K562 (cell line): Measurements from ENCODE around the gene GRK3. TPM values are rescaled to one million over a fixed set of nuclear protein-coding genes. Genes with fewer than 3 reads are reported as not detected.

Experiments used
- ATAC-seq: fragments of 200-7000 bp; cut with Tn5 transposase; 3 replicates; pipeline ENCODE4 v1.9.1; 2020; ENCODE audit warnings: moderate library complexity
- BruUV-seq: library from RNA; stranded (reverse); fragments of 400-500 nt; replicated peaks from 2 replicates; lab custom pipeline; 2021; lab: Mats Ljungman, UMichigan
- CTCF ChIA-PET: fragments of 300-600 bp; formaldehyde crosslinking; extraction: SDS; loops from one replicate; lab custom pipeline; 2021; ENCODE audit warnings: low intra/inter-chr PET ratio; lab: Yijun Ruan, JAX
- POLR2A ChIA-PET: fragments of 300-600, 350-650 bp; sonication (Branson Sonifier 250); formaldehyde crosslinking; extraction: SDS; loops from one replicate; lab custom pipeline; 2021; ENCODE audit warnings: antibody characterized with exemption, inconsistent platforms; lab: Yijun Ruan, JAX
- DNase-seq, 4 experiments: peaks; one replicate each; pipeline versions ENCODE4 v3.0.0 to v3.0.0-alpha.2; 2011 to 2018; ENCODE audit warnings: low spot score in 3 of 4, mixed read lengths in 3 of 4; ENCODE audit errors: extremely low read depth in 1 of 4
- FAIRE-seq: peaks from 2 replicates; lab custom pipeline; 2011; peaks lifted over from hg19 to GRCh38; lab: Jason Lieb, UNC
- H2AFZ ChIP-seq: 2 replicates; pipeline ENCODE4 v1.6.0; 2011; ENCODE audit warnings: low read depth, low read length, control low read depth, inconsistent platforms
- H3K27ac ChIP-seq: fragments of 200-600 bp; 3 replicates; pipeline ENCODE4 v1.8.0; 2011; ENCODE audit warnings: low read depth, mild to moderate bottlenecking, control low read depth, inconsistent platforms, low read length, moderate library complexity, mixed read lengths; ENCODE audit errors: extremely low read depth
- H3K27me3 ChIP-seq, 2 experiments: fragments of 300-600 bp in 1 of 2; 2 replicates in 1 of 2; 3 replicates in 1 of 2; pipeline versions ENCODE4 v1.6.0 to v1.8.0; 2011; ENCODE audit warnings: inconsistent platforms in 2 of 2, low read length in 2 of 2, mild to moderate bottlenecking in 1 of 2, mixed read lengths in 1 of 2, moderate library complexity in 1 of 2; ENCODE audit not compliant: control insufficient read depth in 2 of 2, insufficient read depth in 2 of 2
- H3K36me3 ChIP-seq: fragments of 300-600 bp; 3 replicates; pipeline ENCODE4 v1.8.0; 2011; ENCODE audit warnings: mild to moderate bottlenecking, low read length, inconsistent platforms; ENCODE audit not compliant: control insufficient read depth, insufficient read depth
- H3K4me1 ChIP-seq, 2 experiments: fragments of 200-600 bp in 1 of 2; replicated peaks in 1 of 2; 2 replicates in 1 of 2; 3 replicates in 1 of 2; pipeline versions ENCODE4 v1.5.1 to v1.8.0; 2011; ENCODE audit warnings: inconsistent platforms in 2 of 2, low read length in 2 of 2, mild to moderate bottlenecking in 1 of 2, mixed read lengths in 1 of 2, moderate library complexity in 1 of 2; ENCODE audit not compliant: control insufficient read depth in 2 of 2, insufficient read depth in 2 of 2
- H3K4me2 ChIP-seq: 2 replicates; pipeline ENCODE4 v1.6.1; 2011; ENCODE audit warnings: low read length, control low read depth, inconsistent platforms, mixed read lengths; ENCODE audit not compliant: insufficient read depth
- H3K4me3 ChIP-seq: fragments of 200-600 bp; sonication (generic), shearing (Covaris generic); 2 replicates; pipeline ENCODE4 v1.5.1; 2016; ENCODE audit warnings: control low read depth, inconsistent platforms
- H3K79me2 ChIP-seq: fragments of 200-600 bp; 3 replicates; pipeline ENCODE4 v1.8.0; 2011; ENCODE audit warnings: low read length, inconsistent platforms; ENCODE audit not compliant: control insufficient read depth, insufficient read depth
- H3K9ac ChIP-seq, 2 experiments: 2 replicates each; pipeline versions ENCODE4 v1.6.0 to v1.6.1; 2011; ENCODE audit warnings: low read depth in 2 of 2, low read length in 2 of 2, control low read depth in 1 of 2, inconsistent platforms in 1 of 2, mild to moderate bottlenecking in 1 of 2, mixed read lengths in 1 of 2; ENCODE audit not compliant: insufficient read depth in 1 of 2
- H3K9me1 ChIP-seq: one replicate; pipeline ENCODE4 v1.6.0; 2011; ENCODE audit warnings: inconsistent platforms, mild to moderate bottlenecking, low read length, moderate library complexity; ENCODE audit not compliant: control insufficient read depth, insufficient read depth
- H3K9me3 ChIP-seq: replicated peaks from 2 replicates; pipeline ENCODE4 v1.5.1; 2011; ENCODE audit warnings: low read depth, low read length, inconsistent platforms; ENCODE audit not compliant: control insufficient read depth, insufficient read depth
- H4K20me1 ChIP-seq: replicated peaks from 2 replicates; pipeline ENCODE4 v1.6.1; 2011; ENCODE audit warnings: low read length, inconsistent platforms, mixed read lengths; ENCODE audit not compliant: control insufficient read depth, insufficient read depth
- WGBS: fragments of 100-300 bp; shearing (Covaris generic); methylation state at CpG from one replicate; pipeline ENCODE4 v1.1.6; 2016; ENCODE audit warnings: low coverage, mixed read lengths; ENCODE audit not compliant: insufficient coverage; ENCODE audit errors: missing lambda C conversion rate; 5-methylcytosine and 5-hydroxymethylcytosine counted together
- in situ Hi-C: fragments of 300-500 bp; cut with MboI; formaldehyde crosslinking; loops from 4 replicates; pipeline ENCODE4 v1.15.0; 2018; ENCODE audit warnings: inconsistent platforms, mixed read lengths
- intact Hi-C: fragments of 100-400 bp; cut with micrococcal nuclease; formaldehyde crosslinking; loops from 2 replicates; pipeline ENCODE4 v1.14.2; 2022
- polyA plus RNA-seq, 8 experiments: library from polyadenylated mRNA; depleted of rRNA in 4 of 8; stranded (reverse) in 5 of 8; unstranded in 3 of 8; fragments of >200 nt; fragmentation: Nextera tagmentation in 2 of 8; fragmentation: Illumina TruSeq in 1 of 8; extraction: Ambion mirVana in 2 of 8; extraction: Trizol in 1 of 8; gene quantifications; 2 replicates each; pipeline versions ENCODE4 v1.2.1 to v1.2.3, GENCODE V29; 2011 to 2014; ENCODE audit warnings: inconsistent platforms in 1 of 8, missing spikeins in 1 of 8
- total RNA-seq, 7 experiments: library from RNA; depleted of rRNA in 6 of 7; stranded (reverse); fragments of >200 nt in 6 of 7; fragmentation: Illumina TruSeq in 2 of 7; extraction: Trizol in 2 of 7; gene quantifications; 2 replicates each; pipeline versions ENCODE4 v1.2.1 to v1.2.3, GENCODE V29; 2011 to 2021; ENCODE audit warnings: low replicate concordance in 1 of 7
- TF ChIP-seq, protein P1 (sequence below), 2 experiments: fragments of 450-650 bp; IDR thresholded peaks; 2 replicates each; pipeline ENCODE4 v1.6.1; 2016; ENCODE audit warnings: mild to moderate bottlenecking in 2 of 2, borderline replicate concordance in 1 of 2, low read depth in 1 of 2, moderate library complexity in 1 of 2

GRK3 gene
- total and polyA plus RNA-seq, 9 of the 15 experiments (the other 6 are each of a cell fraction or from before 2014, with no cell fraction given): 1.4 to 7.6 (median 3.6) TPM

DNA sequence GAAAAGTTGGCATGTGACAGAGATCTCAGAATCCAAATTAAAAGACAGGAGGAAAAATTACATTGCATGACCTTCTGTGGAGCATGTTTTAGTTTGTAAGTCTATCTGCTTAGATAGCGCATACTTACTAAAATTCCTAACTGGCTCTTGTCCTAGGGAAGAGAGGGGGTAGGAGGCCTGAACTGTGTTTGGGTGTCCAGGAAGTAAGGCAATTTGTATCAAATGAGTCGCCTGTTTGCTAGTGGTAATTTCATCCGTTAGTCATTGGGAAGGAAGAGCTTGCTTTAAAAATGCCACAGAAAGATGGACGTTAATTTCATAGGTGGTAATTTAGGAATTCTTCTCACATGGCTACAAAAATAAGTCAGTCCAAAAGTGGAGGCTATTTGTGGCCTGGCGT is 18.5 kb downstream of the GRK3 start:
- no peaks in the 10 kb centered on the region; a peak in 1 of 5 replicates for H3K4me1 ChIP-seq
- ChIA-PET POLR2A (no interaction called here), CTCF (no interaction called here)
- TF ChIP-seq, protein P1, sequence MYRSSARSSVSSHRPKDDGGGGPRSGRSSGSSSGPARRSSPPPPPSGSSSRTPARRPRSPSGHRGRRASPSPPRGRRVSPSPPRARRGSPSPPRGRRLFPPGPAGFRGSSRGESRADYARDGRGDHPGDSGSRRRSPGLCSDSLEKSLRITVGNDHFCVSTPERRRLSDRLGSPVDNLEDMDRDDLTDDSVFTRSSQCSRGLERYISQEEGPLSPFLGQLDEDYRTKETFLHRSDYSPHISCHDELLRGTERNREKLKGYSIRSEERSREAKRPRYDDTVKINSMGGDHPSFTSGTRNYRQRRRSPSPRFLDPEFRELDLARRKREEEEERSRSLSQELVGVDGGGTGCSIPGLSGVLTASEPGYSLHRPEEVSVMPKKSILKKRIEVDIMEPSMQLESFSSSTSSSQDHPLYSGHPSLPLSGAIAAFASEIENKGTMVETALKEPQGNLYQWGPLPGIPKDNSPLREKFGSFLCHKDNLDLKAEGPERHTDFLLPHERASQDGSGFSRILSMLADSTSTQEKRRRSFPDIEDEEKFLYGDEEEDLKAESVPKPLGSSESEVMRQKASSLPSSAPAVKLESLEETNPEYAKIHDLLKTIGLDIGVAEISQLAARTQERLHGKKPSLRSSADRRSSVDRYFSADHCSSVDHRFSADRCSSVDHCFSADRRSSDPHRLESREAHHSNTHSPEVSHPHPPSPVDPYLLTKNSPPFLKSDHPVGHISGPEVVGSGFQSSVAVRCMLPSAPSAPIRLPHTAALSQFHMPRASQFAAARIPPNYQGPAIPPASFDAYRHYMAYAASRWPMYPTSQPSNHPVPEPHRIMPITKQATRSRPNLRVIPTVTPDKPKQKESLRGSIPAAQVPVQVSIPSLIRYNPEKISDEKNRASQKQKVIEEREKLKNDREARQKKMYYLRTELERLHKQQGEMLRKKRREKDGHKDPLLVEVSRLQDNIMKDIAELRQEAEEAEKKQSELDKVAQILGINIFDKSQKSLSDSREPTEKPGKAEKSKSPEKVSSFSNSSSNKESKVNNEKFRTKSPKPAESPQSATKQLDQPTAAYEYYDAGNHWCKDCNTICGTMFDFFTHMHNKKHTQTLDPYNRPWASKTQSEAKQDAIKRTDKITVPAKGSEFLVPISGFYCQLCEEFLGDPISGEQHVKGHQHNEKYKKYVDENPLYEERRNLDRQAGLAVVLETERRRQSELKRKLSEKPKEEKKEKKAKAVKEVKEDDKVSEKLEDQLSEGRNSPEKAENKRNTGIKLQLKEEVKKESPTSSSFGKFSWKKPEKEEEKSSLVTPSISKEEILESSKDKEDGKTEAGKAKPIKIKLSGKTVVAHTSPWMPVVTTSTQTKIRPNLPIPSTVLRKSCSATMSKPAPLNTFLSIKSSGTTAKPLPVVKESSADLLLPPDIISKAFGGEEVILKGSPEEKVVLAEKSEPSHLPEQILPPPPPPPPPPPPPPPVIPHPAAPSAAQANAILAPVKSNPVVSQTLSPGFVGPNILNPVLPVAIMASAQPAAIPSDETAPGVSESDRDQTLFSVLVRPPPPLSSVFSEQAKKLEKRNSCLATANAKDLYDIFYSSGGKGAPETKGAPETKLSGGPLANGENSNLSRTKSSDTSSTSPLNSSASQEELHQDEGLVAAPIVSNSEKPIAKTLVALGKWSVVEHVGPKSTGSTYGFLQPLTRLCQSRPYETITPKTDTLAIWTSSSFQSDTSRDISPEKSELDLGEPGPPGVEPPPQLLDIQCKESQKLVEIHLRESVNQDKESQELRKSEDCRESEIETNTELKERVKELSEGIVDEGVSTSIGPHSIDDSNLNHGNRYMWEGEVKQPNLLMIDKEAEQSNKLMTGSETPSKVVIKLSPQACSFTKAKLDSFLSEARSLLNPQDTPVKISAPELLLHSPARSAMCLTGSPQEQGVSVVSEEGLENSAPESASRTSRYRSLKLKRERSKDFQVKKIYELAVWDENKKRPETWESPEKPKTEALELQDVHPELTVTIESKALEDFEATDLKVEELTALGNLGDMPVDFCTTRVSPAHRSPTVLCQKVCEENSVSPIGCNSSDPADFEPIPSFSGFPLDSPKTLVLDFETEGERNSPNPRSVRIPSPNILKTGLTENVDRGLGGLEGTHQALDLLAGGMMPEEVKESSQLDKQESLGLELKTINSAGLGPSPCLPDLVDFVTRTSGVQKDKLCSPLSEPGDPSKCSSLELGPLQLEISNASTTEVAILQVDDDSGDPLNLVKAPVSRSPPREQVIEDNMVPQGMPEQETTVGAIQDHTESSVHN (IDR thresholded peaks at IDR 0.05; ENCODE audit: borderline replicate concordance in 1 of 2, low read depth in 1 of 2): no peak
- intact Hi-C loops: loop anchor here (10.0 kb wide), 1 partner anchor 298 kb away; no protein-coding TSS in a partner anchor
- no peaks in the 10 kb centered on the region for H3K9me3 ChIP-seq
- H4K20me1 ChIP-seq: no peaks in the 10 kb centered on the region
- H2AFZ ChIP-seq: no peak overlapping the region
- no peak overlapping the region for H3K4me3 ChIP-seq
- no peaks in the 10 kb centered on the region for H3K27me3 ChIP-seq
- H3K9ac ChIP-seq: no peak overlapping the region
- no peak for DNase-seq
- no peak overlapping the region for H3K27ac ChIP-seq
- FAIRE-seq: no peak
- no peaks in the 10 kb centered on the region; the same call in 2 of the 3 replicates for H3K79me2 ChIP-seq
- in situ Hi-C loops: loop anchor here (5.0 kb wide), 1 partner anchor 296 kb away; no protein-coding TSS in a partner anchor
- no peaks in the 10 kb centered on the region for H3K36me3 ChIP-seq
- BruUV-seq: no TSS peak
- H3K9me1 ChIP-seq: no peaks in the 10 kb centered on the region
- 51% methylated on average over 5 of the region's 5 CpGs for WGBS
- ATAC-seq: no peak
- no peak overlapping the region for H3K4me2 ChIP-seq
